Stimulated activated CD4-positive, alpha-beta T cell treated with anti-CD3 and anti-CD28 coated beads, Interleukin-2, amount 100 ng/mL, for 4 hours (primary cell): ENCODE data around the gene RNASEH2B.

Experiments used
- DNase-seq: peaks from one replicate; pipeline ENCODE4 v3.0.0-alpha.2; 2020; ENCODE audit warnings: low read depth

RNASEH2B gene

GRCh38 chr13:50909605-50910484 is at the start of gene RNASEH2B:
Gene RNASEH2B, plus strand, starts transcription at chr13:50909791. Its CDS starts 286 bp downstream, at chr13:50910077.
- peak; percentile 62 for DNase-seq

- DNase-seq = no peak
Observed at GRCh38 chr13:50864492-50864891, 45.1 kb upstream of the RNASEH2B start.

- no peak for DNase-seq
Observed at GRCh38 chr13:50866817-50867636, 42.6 kb upstream of the RNASEH2B start.

- DNase-seq = no peak
Observed at GRCh38 chr13:50867637-50867945, 42.0 kb upstream of the RNASEH2B start.

- DNase-seq = no peak
Observed at GRCh38 chr13:50871405-50871804, 38.2 kb upstream of the RNASEH2B start.

- DNase-seq = no peak
Observed at GRCh38 chr13:50873467-50873866, 36.1 kb upstream of the RNASEH2B start.

GRCh38 chr13:50873991-50874390 is 35.6 kb upstream of the RNASEH2B start:
- DNase-seq = no peak

- no peak for DNase-seq
Observed at GRCh38 chr13:50882816-50883435, 26.7 kb upstream of the RNASEH2B start.

GRCh38 chr13:50883728-50884127 is 25.9 kb upstream of the RNASEH2B start:
- DNase-seq = no peak

GRCh38 chr13:50884265-50884664 is 25.3 kb upstream of the RNASEH2B start:
- no peak for DNase-seq

- DNase-seq = no peak
Observed at GRCh38 chr13:50887151-50887550, 22.4 kb upstream of the RNASEH2B start.

GRCh38 chr13:50888362-50888761 is 21.2 kb upstream of the RNASEH2B start:
- no peak for DNase-seq

- no peak for DNase-seq
Observed at GRCh38 chr13:50889317-50889716, 20.3 kb upstream of the RNASEH2B start.

- no peak for DNase-seq
Observed at GRCh38 chr13:50891206-50891605, 18.4 kb upstream of the RNASEH2B start.

GRCh38 chr13:50892210-50892944 is 17.2 kb upstream of the RNASEH2B start:
- DNase-seq = no peak

- no peak for DNase-seq
Observed at GRCh38 chr13:50893211-50893852, 16.3 kb upstream of the RNASEH2B start.

GRCh38 chr13:50894012-50894411 is 15.6 kb upstream of the RNASEH2B start:
- no peak for DNase-seq

GRCh38 chr13:50894504-50894903 is 15.1 kb upstream of the RNASEH2B start:
- no peak for DNase-seq

GRCh38 chr13:50898338-50898737 is 11.3 kb upstream of the RNASEH2B start:
- no peak for DNase-seq

- DNase-seq = no peak
Observed at GRCh38 chr13:50901701-50902100, 7.9 kb upstream of the RNASEH2B start.

GRCh38 chr13:50905256-50905655 is 4.3 kb upstream of the RNASEH2B start:
- no peak for DNase-seq

GRCh38 chr13:50907781-50908180 is 1.8 kb upstream of the RNASEH2B start:
- no peak for DNase-seq
